Common myeloid progenitor, CD34-positive (primary cell): ENCODE data around the gene RAPSN.

Experiments
- CTCF ChIA-PET: fragments of 350-600 bp; sonication (Branson Sonifier 250); formaldehyde crosslinking; loops from one replicate; lab custom pipeline; 2021; ENCODE audit warnings: antibody characterized with exemption; lab: Charles Lee
- POLR2A ChIA-PET: fragments of 350-600 bp; sonication (Branson Sonifier 250); formaldehyde crosslinking; loops from one replicate; lab custom pipeline; 2021; ENCODE audit warnings: antibody characterized with exemption; lab: Charles Lee
- DNase-seq, 3 donors: peaks; one replicate each; pipeline versions ENCODE4 v3.0.0 to v3.0.0-alpha.2; 2013
- H3K27ac ChIP-seq, 2 experiments: 1 replicate in 1 of 2; 2 replicates in 1 of 2; pipeline ENCODE4 v1.7.0; 2013; ENCODE audit warnings: inconsistent platforms in 2 of 2, low read length in 2 of 2, mild to moderate bottlenecking in 2 of 2, low read depth in 1 of 2, moderate library complexity in 1 of 2; ENCODE audit not compliant: severe bottlenecking in 2 of 2, insufficient read depth in 1 of 2, poor library complexity in 1 of 2
- H3K27me3 ChIP-seq, 5 experiments: replicated peaks in 2 of 5; 1 replicate in 3 of 5; 2 replicates in 2 of 5; pipeline versions ENCODE4 v1.6.1 to v1.7.0; 2013; ENCODE audit warnings: low read length in 4 of 5, mild to moderate bottlenecking in 2 of 5, moderate library complexity in 2 of 5, inconsistent platforms in 1 of 5; ENCODE audit not compliant: insufficient read depth in 5 of 5, control insufficient read depth in 4 of 5
- H3K36me3 ChIP-seq, 4 experiments: 1 replicate in 2 of 4; 2 replicates in 2 of 4; pipeline versions ENCODE4 v1.6.1 to v1.7.0; 2013; ENCODE audit warnings: low read length in 3 of 4, control low read depth in 1 of 4, mild to moderate bottlenecking in 1 of 4; ENCODE audit not compliant: control insufficient read depth in 4 of 4, insufficient read depth in 4 of 4
- H3K4me1 ChIP-seq, 4 experiments: 1 replicate in 3 of 4; 2 replicates in 1 of 4; pipeline versions ENCODE4 v1.6.1 to v1.7.1; 2013; ENCODE audit warnings: low read length in 3 of 4, mild to moderate bottlenecking in 3 of 4, control low read depth in 1 of 4, inconsistent platforms in 1 of 4, moderate library complexity in 1 of 4; ENCODE audit not compliant: control insufficient read depth in 4 of 4, insufficient read depth in 4 of 4; ENCODE audit errors: control extremely low read depth in 1 of 4
- H3K4me3 ChIP-seq, 7 experiments: 1 replicate in 4 of 7; 2 replicates in 3 of 7; pipeline versions ENCODE4 v1.5.1 to v1.7.0; 2013; ENCODE audit warnings: mild to moderate bottlenecking in 7 of 7, low read length in 6 of 7, moderate library complexity in 6 of 7, inconsistent platforms in 2 of 7, low read depth in 2 of 7, control low read depth in 1 of 7; ENCODE audit not compliant: insufficient read depth in 4 of 7, control insufficient read depth in 1 of 7; ENCODE audit errors: extremely low read depth in 1 of 7
- H3K9me3 ChIP-seq, 5 experiments: 1 replicate in 4 of 5; 2 replicates in 1 of 5; pipeline versions ENCODE4 v1.6.1 to v1.7.1; 2013; ENCODE audit warnings: low read length in 4 of 5, mild to moderate bottlenecking in 2 of 5, inconsistent platforms in 1 of 5, low read depth in 1 of 5, moderate library complexity in 1 of 5; ENCODE audit not compliant: control insufficient read depth in 4 of 5, insufficient read depth in 2 of 5; ENCODE audit errors: control extremely low read depth in 1 of 5
- WGBS: methylation state at CpG from one replicate; pipeline ENCODE4 v1.1.5; 2013; ENCODE audit not compliant: insufficient coverage; 5-methylcytosine and 5-hydroxymethylcytosine counted together

The RAPSN gene

GRCh38 chr11:47437218-47437745 lies 11.7 kb downstream of the RAPSN start:
- 94% methylated on average over 10 of the region's 11 CpGs for WGBS
- CTCF ChIA-PET, result interaction anchor here (0.6 to 1.2 kb wide), 2 partner anchors 16 to 174 kb away, joined by 3 read pairs; no protein-coding TSS in a partner anchor
- Histone ChIP-seq H3K36me3 (no peaks in the 10 kb centered on the region), H3K9me3 (no peaks in the 10 kb centered on the region), H3K4me3 (no peak overlapping the region), H3K27ac (no peak overlapping the region), H3K4me1 (no peaks in the 10 kb centered on the region), H3K27me3 (no peaks in the 10 kb centered on the region)
- POLR2A ChIA-PET, result no interaction called here
- no peak for DNase-seq

GRCh38 chr11:47436726-47437125 lies 12.2 kb downstream of the RAPSN start:
- no peaks in the 10 kb centered on the region for H3K27me3 ChIP-seq
- no peak overlapping the region for H3K27ac ChIP-seq
- ChIA-PET CTCF (interaction anchor here (0.6 to 1.2 kb wide), 2 partner anchors 16 to 174 kb away, joined by 3 read pairs; no protein-coding TSS in a partner anchor), POLR2A (no interaction called here)
- DNase-seq, result no peak
- 100% methylated on average over 2 of the region's 3 CpGs for WGBS
- no peaks in the 10 kb centered on the region for H3K36me3 ChIP-seq
- no peaks in the 10 kb centered on the region for H3K4me1 ChIP-seq
- H3K4me3 ChIP-seq, result no peak overlapping the region
- H3K9me3 ChIP-seq, result no peaks in the 10 kb centered on the region

- no peak overlapping the region for H3K27ac ChIP-seq
- no peaks in the 10 kb centered on the region for H3K9me3 ChIP-seq
- ChIA-PET CTCF (no interaction called here), POLR2A (interaction anchor here (0.7 kb wide), 1 partner anchor 220 kb away, joined by 3 read pairs; no protein-coding TSS in a partner anchor)
- H3K27me3 ChIP-seq, result no peaks in the 10 kb centered on the region
- 90% methylated on average over 2 of the region's 3 CpGs for WGBS
- no peaks in the 10 kb centered on the region for H3K4me1 ChIP-seq
- DNase-seq, result no peak
- no peak overlapping the region for H3K4me3 ChIP-seq
- H3K36me3 ChIP-seq, result no peaks in the 10 kb centered on the region
These were observed 13.2 kb downstream of the RAPSN start for GRCh38 chr11:47435687-47436086.

- H3K4me1 ChIP-seq, result no peaks in the 10 kb centered on the region
- no peaks in the 10 kb centered on the region for H3K27me3 ChIP-seq
- no peak for DNase-seq
- POLR2A ChIA-PET, result no interaction called here
- no peaks in the 10 kb centered on the region for H3K9me3 ChIP-seq
- H3K36me3 ChIP-seq, result no peaks in the 10 kb centered on the region
- CTCF ChIA-PET, result no interaction called here
- H3K27ac ChIP-seq, result no peak overlapping the region
- no peak overlapping the region for H3K4me3 ChIP-seq
- 100% methylated on average over 4 of the region's 7 CpGs for WGBS
These were observed 14.7 kb downstream of the RAPSN start for GRCh38 chr11:47434011-47434786.

- H3K9me3 ChIP-seq, result no peaks in the 10 kb centered on the region
- WGBS, result 98% methylated on average over 3 of the region's 3 CpGs
- no peaks in the 10 kb centered on the region for H3K4me1 ChIP-seq
- CTCF ChIA-PET, result interaction anchor here (0.7 kb wide), 1 partner anchor 15 kb away, joined by 3 read pairs; no protein-coding TSS in a partner anchor
- no peak overlapping the region for H3K4me3 ChIP-seq
- no peaks in the 10 kb centered on the region for H3K27me3 ChIP-seq
- no peaks in the 10 kb centered on the region for H3K36me3 ChIP-seq
- POLR2A ChIA-PET, result no interaction called here
- no peak for DNase-seq
- no peak overlapping the region for H3K27ac ChIP-seq
These were observed 15.8 kb downstream of the RAPSN start for GRCh38 chr11:47433157-47433556.

GRCh38 chr11:47431356-47432083 lies 17.4 kb downstream of the RAPSN start:
- Histone ChIP-seq H3K9me3 (no peaks in the 10 kb centered on the region), H3K4me3 (no peak overlapping the region), H3K4me1 (peaks cover 0 to 3% (median 1%) of the 10 kb centered on the region in 4 experiments), H3K27ac (no peak overlapping the region), H3K27me3 (no peaks in the 10 kb centered on the region), H3K36me3 (no peaks in the 10 kb centered on the region)
- DNase-seq, result no peak
- ChIA-PET CTCF (interaction anchor here (1.8 kb wide), 1 partner anchor 14 kb away, joined by 7 read pairs; no protein-coding TSS in a partner anchor), POLR2A (no interaction called here)
- WGBS, result 100% methylated on average over 7 of the region's 9 CpGs
